ENCODE results near the gene H2BW1.
"Not testable (repeated sequence)": the region's sequence is repeated elsewhere in the genome, so short reads cannot be mapped to it uniquely, and the experiment has no call there.

The H2BW1 gene, protein sequence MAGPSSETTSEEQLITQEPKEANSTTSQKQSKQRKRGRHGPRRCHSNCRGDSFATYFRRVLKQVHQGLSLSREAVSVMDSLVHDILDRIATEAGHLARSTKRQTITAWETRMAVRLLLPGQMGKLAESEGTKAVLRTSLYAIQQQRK

DNA sequence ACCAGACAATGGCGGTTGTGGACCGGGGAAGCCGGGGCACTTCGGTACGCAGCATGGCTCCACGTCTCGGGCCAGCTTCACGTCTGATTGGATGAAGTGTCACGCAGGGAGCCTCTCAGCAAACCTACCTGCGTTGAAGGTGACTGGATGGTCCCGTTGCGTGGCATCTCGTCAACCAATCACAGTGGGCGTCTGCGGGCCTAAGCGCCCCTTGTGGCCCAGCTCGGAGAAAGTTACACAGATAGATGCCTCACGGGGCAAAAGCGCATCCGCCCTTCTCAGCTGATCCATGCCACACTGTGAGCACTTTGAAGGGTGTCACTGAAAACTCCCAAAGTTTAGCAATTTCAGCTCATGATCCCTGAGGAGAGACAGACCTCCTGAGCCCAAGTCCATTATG, at the start of gene H2BW1:
H2BW1 (minus strand) TSS at position 103 of the 400 bp plus-strand sequence. CDS start 132 bp downstream, outside the sequence.
- in situ Hi-C loops (cut with MboI; ENCODE audit: low sequenced_read_pairs) = no loop called here

DNA sequence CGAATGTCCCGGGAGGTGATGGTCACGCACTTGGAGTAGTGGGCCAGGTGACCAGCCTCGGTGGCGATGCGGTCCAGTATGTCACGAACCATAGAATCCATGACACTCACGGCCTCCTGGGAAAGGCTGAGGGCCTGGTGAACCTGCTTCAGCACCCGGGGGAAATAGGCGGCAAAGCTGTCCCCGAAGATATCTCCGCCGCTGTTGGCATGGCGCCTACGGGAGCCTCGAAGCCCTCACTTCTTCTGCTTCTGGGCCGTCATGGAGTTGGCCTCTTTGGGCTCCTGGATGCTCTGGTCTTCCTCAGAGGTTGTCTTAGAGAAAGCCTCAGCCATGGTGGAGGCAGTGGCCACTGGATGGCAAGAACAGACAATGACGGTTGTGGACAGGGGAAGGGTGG, 49.1 kb upstream of the H2BW1 start:
- in situ Hi-C loops (cut with MboI; ENCODE audit: low sequenced_read_pairs) = not testable (repeated sequence)

- in situ Hi-C loops (cut with MboI; ENCODE audit: low sequenced_read_pairs) = not testable (repeated sequence)
Observed at GRCh38 chrX:104054956-104055355, 41.4 kb upstream of the H2BW1 start.

DNA sequence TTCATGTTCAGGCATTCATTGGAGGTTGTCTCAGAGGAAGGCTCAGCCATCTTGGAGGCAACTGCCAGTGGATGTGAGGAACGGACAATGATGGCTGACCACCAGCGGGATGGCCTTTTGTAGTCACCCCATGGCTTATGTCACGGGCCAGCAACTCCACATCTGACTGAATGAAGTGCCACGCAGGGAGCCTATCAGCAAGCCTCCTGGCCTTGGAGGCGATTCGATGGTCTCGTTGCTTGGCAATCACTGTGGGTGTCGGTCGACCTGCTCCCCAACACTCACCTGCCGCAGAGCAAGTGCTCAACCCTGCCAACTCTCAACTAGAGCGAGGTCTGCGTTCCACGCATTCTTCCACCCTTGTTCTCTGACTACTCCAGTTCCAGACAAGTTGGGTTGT, 33.7 kb upstream of the H2BW1 start:
- in situ Hi-C loops (cut with MboI; ENCODE audit: low sequenced_read_pairs) = no loop called here

- in situ Hi-C loops (cut with MboI; ENCODE audit: low sequenced_read_pairs) = no loop called here
Observed at GRCh38 chrX:104045642-104046041, 32.1 kb upstream of the H2BW1 start.

DNA sequence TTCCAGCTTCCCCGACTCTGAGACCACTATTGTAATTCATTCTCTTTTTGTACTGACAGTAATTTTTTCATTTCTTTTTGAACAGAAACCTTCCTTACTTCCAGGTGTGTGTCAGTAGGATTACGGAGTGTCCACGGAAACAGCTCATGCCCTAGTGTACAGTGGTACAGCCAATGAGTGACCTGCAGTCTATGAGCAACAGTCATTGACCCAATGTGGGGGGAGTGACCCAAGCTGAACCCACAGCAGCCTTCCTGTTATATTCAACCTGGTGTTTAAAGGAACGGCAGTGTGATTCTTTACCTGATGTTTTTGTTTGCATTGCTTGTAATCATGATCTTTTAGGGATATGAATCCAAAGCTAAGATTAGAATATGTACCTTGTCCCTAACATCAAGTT, 27.5 kb upstream of the H2BW1 start:
- in situ Hi-C loops (cut with MboI; ENCODE audit: low sequenced_read_pairs) = no loop called here

GRCh38 chrX:104039689-104040505, 26.4 kb upstream of the H2BW1 start, which contains the start of gene H2BW2:
TSS of gene H2BW2 (plus strand) at chrX:104039956. CDS start at chrX:104039995, 39 bp downstream.
- in situ Hi-C loops (cut with MboI; ENCODE audit: low sequenced_read_pairs) = no loop called here

DNA sequence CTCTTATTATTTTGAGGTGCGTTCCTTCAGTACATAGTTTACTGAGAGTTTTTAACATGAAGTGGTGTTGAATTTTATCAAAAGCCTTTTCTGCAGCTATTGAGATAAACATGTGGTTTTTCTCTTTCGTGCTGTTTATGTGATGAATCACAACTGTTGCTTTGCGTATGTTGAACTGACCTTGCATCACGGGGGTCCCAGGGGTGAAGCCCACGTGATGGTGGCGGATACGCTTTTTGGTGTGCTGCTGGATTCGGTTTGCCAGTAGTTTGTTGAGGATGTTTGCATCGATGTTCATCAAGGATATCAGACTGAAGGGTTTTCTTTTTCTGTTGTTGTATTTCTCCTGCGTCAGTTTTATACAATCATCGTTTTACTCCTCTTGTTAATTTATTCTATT, 4.6 kb upstream of the H2BW1 start:
- in situ Hi-C loops (cut with MboI; ENCODE audit: low sequenced_read_pairs) = no loop called here

- in situ Hi-C loops (cut with MboI; ENCODE audit: low sequenced_read_pairs) = not testable (repeated sequence)
Observed at GRCh38 chrX:104015576-104015975, 2.1 kb upstream of the H2BW1 start.

- in situ Hi-C loops (cut with MboI; ENCODE audit: low sequenced_read_pairs) = no loop called here
Observed at GRCh38 chrX:104013158-104013557, 350 bp downstream of the H2BW1 start.

DNA sequence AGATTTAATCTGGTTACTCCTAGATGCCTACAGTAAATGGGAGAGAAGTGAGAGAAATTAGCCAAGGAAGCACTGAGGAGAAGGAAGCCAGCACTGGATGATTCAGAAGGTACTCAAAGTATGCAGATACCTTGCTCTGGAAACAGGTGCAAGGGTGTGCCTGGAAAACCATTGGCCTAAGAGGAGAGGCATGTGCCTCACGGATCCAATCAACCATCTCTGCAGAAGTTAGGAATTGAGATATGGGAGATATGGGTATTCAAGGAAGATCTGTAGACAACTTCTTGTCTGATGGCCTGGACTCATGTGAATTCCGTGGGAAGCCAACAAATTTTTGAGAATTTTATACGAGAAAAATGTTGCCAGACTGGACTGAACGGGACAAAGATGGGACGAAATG, 4.7 kb downstream of the H2BW1 start:
- in situ Hi-C loops (cut with MboI; ENCODE audit: low sequenced_read_pairs) = no loop called here

DNA sequence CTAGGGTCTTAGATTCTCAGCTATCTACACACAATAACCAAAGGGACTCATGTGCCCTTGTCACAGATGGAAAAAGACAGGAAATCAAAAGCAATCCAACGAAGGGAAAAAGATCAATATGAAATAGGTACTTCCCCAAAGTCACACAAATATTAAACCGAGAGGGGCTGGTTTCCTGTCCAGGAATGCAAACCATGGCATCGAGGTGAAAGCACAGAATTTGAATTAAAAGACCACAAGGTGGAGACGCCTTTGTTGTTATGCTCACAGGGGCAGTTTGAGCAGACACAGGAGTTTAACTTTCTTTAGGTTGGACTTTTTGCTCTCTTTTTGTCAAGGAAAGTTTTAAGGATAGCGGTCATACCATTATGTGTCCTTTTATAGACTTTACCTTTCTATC, 14.3 kb downstream of the H2BW1 start:
- in situ Hi-C loops (cut with MboI; ENCODE audit: low sequenced_read_pairs) = no loop called here

DNA sequence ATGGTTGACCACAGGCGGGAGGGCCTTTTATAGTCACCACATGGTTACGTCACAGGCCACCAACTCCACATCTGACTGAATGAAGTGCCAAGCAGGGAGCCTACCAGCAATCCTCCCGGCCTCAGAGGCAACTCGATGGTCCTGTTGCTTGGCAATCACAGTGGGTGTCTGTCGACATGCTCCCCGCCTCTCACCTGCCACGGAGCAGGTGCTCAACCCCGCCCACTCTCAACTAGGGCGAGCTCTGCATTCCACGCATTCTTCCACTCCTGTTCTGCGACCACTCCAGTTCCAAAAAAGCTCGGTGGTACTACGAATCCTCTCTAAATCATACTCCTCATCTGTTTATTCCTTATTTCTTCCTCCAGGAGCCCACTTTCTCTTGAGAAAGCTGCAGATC, 30.0 kb downstream of the H2BW1 start:
- in situ Hi-C loops (cut with MboI; ENCODE audit: low sequenced_read_pairs) = not testable (repeated sequence)

- in situ Hi-C loops (cut with MboI; ENCODE audit: low sequenced_read_pairs) = not testable (repeated sequence)
Observed at GRCh38 chrX:103962411-103963278, 50.9 kb downstream of the H2BW1 start, which contains the start of gene TMSB15B. TSS of gene TMSB15B (plus strand) at chrX:103962627.

Data from HL-60/S4 treated with phorbol 12-myristate 13-acetate at 8.2 ng/mL for 4 days and 3 days (cell line).